Putamen (tissue), 1 donor: ENCODE data around the gene DST.
"Not testable (repeated sequence)": the region's sequence is repeated elsewhere in the genome, so short reads cannot be mapped to it uniquely, and the experiment has no call there.

Experiments
- DNase-seq: peaks from one replicate; pipeline ENCODE4 v3.0.0-alpha.2; 2016; ENCODE audit warnings: low spot score

Gene DST

DNA sequence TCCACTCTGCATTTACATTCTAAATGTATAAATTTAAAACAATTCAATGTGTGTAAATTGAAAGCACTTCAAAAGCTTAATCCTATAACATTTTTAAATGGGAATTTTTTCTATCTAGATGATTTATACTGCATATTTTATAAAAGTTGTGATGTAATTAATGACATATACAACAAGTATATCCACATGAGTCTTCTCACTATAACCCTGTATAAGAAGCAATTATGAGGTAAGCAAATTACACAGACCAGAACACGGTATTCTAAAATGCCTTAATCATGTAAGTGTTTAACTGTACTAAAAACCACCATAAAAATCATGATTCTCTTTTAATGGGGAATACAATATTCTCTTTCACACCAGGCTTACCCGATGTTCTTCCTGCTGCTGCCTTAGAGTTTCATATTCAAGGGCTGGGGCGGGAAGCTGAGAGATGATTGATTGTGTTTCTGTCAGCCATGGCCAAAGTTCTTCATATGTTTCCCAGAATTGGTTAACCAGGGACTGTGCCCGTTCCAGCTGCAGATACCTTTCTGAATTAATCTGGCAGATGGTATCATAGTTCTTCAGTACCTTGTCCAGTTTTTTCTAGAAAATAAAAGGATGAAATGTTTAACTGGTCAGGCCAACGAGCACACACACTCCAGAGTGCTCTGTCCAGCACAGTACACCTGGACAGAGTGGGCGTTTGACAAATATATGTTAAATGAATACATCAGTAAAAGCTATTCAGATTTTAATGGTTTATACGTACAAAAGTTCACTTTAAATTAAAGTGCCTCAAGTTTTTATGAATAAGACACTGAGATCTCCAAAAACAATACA, 127.4 kb downstream of the DST start:
- DNase-seq = no peak

DNA sequence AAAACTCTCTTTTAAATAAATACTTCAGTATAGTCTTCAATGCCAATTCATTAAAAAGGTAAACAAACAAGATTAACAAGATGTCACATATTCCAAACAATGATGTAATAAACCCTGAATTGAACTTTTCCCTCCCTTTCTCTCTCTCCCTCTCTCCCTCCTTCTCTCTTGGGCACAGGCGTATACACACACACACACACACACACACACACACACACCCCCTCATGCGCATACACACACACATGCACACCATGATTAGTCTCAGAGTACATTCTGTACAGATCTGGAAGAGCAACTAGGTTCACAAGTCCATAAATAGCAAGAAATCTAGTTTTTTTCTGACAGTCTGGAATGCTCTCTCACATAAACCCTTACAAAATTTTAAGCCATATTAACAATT, 128.3 kb downstream of the DST start:
- no peak for DNase-seq

DNA sequence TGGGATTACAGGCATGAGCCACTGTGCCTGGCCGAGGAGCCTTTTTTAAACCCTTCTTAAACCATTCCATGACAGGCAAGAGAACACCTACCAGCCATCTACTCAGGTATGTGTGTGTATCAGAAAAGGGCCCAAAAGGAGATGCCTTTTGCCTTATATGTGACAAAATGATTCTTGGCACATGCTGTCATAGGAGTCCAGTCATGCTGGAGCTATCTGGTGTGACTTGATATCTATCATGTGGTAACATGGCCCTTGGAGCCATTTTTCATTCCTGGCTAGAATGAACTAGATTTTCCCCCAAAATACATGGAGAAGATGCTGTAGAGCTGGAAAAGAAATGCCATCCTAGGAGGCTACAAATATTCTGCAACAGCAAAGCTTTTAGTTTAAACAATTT, 129.1 kb downstream of the DST start:
- no peak for DNase-seq

GRCh38 chr6:56511591-56511990, 131.1 kb downstream of the DST start:
- DNase-seq = no peak

GRCh38 chr6:56510984-56511531, 131.6 kb downstream of the DST start:
- DNase-seq = no peak

GRCh38 chr6:56509031-56509430, 133.7 kb downstream of the DST start:
- no peak for DNase-seq

- DNase-seq = no peak
These were observed 135.2 kb downstream of the DST start for GRCh38 chr6:56507517-56507916.

GRCh38 chr6:56505512-56506260, 137.0 kb downstream of the DST start:
- no peak for DNase-seq

GRCh38 chr6:56501993-56502392, 140.7 kb downstream of the DST start:
- DNase-seq = no peak

- no peak for DNase-seq
These were observed 143.6 kb downstream of the DST start for GRCh38 chr6:56499095-56499494.

- no peak for DNase-seq
These were observed 145.0 kb downstream of the DST start for GRCh38 chr6:56497691-56498090.

DNA sequence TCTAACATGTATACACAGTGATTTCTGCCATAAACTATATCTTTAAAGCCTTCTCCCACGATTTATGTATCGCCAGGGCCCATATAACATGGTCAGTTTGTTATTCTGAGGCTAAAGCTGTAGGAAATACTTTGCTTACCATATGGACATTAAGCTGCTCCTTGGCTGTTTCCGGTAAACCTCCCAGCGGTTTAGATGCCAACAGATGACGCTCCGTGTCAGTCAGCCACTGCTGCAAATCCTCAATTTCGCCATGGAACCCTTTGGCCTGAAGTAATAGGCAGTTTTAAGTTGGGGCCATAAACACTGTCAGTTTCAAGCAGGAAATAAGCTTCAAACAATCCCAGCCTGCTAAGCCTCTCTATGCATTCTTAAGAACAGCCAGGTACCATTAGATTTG, 145.4 kb downstream of the DST start:
- no peak for DNase-seq

- not testable (repeated sequence) for DNase-seq
These were observed 146.0 kb downstream of the DST start for GRCh38 chr6:56496650-56497049.

- DNase-seq = no peak
These were observed 147.0 kb downstream of the DST start for GRCh38 chr6:56495654-56496053.

GRCh38 chr6:56491606-56492328, 150.9 kb downstream of the DST start:
- DNase-seq = no peak

GRCh38 chr6:56490993-56491392, 151.7 kb downstream of the DST start:
- no peak for DNase-seq

- DNase-seq = no peak
These were observed 153.1 kb downstream of the DST start for GRCh38 chr6:56489559-56489958.

DNA sequence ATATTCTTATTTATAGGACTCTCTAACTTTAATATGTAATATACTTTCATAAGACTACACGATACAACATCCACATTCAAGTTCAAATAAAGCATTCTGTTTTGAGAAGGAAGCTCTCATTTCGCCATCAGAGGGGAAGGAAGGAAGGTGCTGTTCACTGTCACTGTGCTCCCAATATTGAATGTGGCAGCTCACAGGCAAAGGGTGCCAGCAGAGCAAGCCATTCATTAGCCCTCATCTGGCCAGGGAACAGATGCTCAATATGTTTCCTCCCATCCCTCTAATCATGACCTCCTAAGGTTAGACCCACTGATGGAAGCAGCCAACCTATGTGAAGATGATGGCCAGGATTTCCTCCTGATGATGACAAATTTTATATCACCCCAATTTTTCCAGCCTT, 154.4 kb downstream of the DST start:
- no peak for DNase-seq

DNA sequence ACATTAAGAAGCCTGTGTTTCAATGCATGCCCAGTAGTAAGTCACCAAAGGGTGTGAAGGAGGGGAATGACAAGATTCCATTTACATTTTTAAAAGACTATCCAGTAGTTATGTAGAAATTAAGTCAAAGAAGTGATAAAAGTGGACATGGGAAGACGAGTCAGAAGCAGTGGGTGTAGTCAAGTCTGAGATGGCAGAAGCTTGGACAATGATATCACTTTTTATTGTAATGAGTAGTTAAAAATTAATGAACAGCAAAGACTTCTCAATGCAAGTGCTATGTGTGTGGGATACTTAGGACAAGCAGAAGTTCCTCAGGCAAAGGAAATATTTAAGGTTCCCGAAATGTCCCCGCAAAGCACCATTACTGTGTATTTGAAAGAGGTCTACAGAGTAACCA, 156.0 kb downstream of the DST start:
- DNase-seq = no peak

DNA sequence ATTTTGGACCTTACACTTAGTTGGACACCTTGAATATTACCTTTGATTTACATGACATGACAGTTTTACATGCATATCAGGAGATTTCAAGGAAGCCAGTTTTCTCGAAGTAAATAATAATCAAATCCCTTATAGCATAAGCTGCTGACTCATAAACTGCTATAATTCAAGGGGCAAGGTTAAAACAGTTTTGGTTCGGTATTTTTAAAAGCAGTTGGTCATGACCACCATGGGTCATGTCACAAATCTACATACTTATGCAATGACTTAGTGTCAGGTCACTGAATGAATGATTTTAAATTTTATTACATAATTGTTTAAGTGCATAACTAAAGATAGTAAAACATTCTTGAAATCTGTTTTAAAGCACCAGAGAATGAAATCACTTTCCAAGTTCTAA, 158.0 kb downstream of the DST start:
- no peak for DNase-seq

GRCh38 chr6:56483929-56484328, 158.8 kb downstream of the DST start:
- DNase-seq = no peak

GRCh38 chr6:56482525-56482924, 160.2 kb downstream of the DST start:
- no peak for DNase-seq

GRCh38 chr6:56481957-56482356, 160.7 kb downstream of the DST start:
- DNase-seq = no peak
